RWPE2 (cell line): Measurements from ENCODE around the gene MLXIP.

ENCODE experiments used
- ATAC-seq: fragments of 200-7000 bp; cut with Tn5 transposase; 3 replicates; pipeline ENCODE4 v1.9.1; 2021; ENCODE audit warnings: low read depth
- DNase-seq: peaks from one replicate; pipeline ENCODE4 v3.0.0-alpha.2; 2020; ENCODE audit warnings: low spot score
- H3K27ac ChIP-seq: fragments of 450-650 bp; 2 replicates; pipeline ENCODE4 v1.5.1; 2017; ENCODE audit warnings: mild to moderate bottlenecking; ENCODE audit not compliant: poor library complexity, severe bottlenecking
- H3K27me3 ChIP-seq: fragments of 250-450 bp; sonication (Bioruptor Pico); 2 replicates; pipeline ENCODE4 v1.5.1; 2021; ENCODE audit warnings: mild to moderate bottlenecking, moderate library complexity; ENCODE audit not compliant: insufficient read depth, poor library complexity, severe bottlenecking
- H3K36me3 ChIP-seq: fragments of 250-450 bp; sonication (Bioruptor Pico); 2 replicates; pipeline ENCODE4 v1.5.1; 2020; ENCODE audit warnings: low read depth, mild to moderate bottlenecking, moderate library complexity
- H3K4me1 ChIP-seq: fragments of 250-450 bp; sonication (Bioruptor Pico); 2 replicates; pipeline ENCODE4 v1.5.1; 2021; ENCODE audit warnings: mild to moderate bottlenecking, moderate library complexity; ENCODE audit not compliant: insufficient read depth, poor library complexity, severe bottlenecking
- H3K4me3 ChIP-seq: fragments of 250-450 bp; sonication (Bioruptor Pico); 2 replicates; pipeline ENCODE4 v1.5.1; 2021; ENCODE audit warnings: mild to moderate bottlenecking, moderate library complexity; ENCODE audit not compliant: severe bottlenecking
- H3K9me3 ChIP-seq: fragments of 250-450 bp; sonication (Bioruptor Pico); 2 replicates; pipeline ENCODE4 v1.5.1; 2021; ENCODE audit warnings: mild to moderate bottlenecking, moderate library complexity; ENCODE audit not compliant: severe bottlenecking
- TF ChIP-seq, protein P1 (sequence below): fragments of 450-650 bp; IDR thresholded peaks from one replicate; pipeline ENCODE4 v1.5.1; 2017; ENCODE audit warnings: mild to moderate bottlenecking, moderate library complexity; ENCODE audit not compliant: poor library complexity, severe bottlenecking

Gene MLXIP

DNA sequence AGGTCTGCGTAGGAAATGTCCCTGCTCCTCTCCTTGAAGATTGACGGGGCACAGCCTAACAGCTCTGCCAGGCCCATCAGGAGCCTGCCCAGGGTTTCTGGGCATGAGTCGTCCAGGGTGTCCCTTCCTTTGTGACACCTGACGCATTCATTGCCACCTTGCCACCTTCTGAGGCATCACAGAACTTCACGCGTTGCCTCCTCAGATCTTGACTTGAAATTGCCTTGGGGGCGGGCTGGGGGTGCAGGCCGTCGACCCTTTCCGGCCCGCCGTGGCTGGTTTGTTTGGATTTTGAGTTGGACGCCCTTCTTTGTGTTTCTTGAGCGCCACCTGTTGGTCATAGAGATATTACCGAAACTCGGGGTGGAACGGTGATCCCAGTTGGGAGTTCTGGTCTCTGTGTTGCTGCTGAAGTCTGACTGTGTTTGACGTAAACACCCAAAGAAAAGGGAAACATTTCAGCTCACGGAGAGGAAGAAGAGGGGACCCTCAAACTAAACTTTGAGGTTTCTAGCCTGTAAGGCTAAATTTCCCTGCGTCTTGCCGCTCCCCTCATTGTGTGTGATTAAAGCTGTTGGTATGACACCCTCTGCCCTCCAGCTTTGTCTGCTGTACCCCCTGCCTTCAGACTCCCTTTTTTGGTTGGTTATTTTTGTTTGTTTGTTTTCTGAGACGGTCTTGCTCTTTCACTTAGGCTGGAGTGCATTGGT, 44.6 kb downstream of the MLXIP start:
- Histone ChIP-seq H3K36me3 (peaks cover 15% of the 10 kb centered on the region), H3K4me1 (peaks cover 4% of the 10 kb centered on the region), H3K4me3 (no peak overlapping the region), H3K9me3 (no peaks in the 10 kb centered on the region), H3K27ac (peak overlapping the region; percentile 1), H3K27me3 (no peaks in the 10 kb centered on the region)
- DNase-seq (no peak), ATAC-seq (peak; percentile 47; the same call in 1 of the 3 replicates)
- TF ChIP-seq, protein P1, sequence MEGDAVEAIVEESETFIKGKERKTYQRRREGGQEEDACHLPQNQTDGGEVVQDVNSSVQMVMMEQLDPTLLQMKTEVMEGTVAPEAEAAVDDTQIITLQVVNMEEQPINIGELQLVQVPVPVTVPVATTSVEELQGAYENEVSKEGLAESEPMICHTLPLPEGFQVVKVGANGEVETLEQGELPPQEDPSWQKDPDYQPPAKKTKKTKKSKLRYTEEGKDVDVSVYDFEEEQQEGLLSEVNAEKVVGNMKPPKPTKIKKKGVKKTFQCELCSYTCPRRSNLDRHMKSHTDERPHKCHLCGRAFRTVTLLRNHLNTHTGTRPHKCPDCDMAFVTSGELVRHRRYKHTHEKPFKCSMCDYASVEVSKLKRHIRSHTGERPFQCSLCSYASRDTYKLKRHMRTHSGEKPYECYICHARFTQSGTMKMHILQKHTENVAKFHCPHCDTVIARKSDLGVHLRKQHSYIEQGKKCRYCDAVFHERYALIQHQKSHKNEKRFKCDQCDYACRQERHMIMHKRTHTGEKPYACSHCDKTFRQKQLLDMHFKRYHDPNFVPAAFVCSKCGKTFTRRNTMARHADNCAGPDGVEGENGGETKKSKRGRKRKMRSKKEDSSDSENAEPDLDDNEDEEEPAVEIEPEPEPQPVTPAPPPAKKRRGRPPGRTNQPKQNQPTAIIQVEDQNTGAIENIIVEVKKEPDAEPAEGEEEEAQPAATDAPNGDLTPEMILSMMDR = peak; percentile 87

DNA sequence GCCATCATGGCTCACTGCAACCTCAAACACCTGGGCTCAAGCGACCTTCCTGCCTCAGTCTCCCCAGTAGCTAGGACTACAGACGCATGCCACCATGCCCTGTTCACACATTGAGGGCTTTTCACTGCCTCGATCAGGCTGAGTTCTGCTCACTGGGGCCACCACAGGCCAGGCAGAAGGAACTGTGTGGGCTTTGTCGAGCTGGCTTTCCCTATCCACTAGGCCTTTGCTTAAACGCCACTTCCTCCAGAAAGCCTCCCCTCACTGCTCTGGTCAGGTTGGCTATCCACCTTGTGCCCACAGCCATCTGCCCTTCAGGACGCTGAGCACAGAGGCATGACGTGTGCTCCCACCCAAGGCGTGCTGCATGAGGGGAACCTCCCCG, 45.2 kb downstream of the MLXIP start:
- ATAC-seq (no peak), DNase-seq (no peak)
- Histone ChIP-seq H3K36me3 (peaks cover 21% of the 10 kb centered on the region), H3K4me1 (peaks cover 4% of the 10 kb centered on the region), H3K9me3 (no peaks in the 10 kb centered on the region), H3K27me3 (no peaks in the 10 kb centered on the region), H3K27ac (peak overlapping the region; percentile 1), H3K4me3 (no peak overlapping the region)
- TF ChIP-seq, protein P1 = no peak

DNA sequence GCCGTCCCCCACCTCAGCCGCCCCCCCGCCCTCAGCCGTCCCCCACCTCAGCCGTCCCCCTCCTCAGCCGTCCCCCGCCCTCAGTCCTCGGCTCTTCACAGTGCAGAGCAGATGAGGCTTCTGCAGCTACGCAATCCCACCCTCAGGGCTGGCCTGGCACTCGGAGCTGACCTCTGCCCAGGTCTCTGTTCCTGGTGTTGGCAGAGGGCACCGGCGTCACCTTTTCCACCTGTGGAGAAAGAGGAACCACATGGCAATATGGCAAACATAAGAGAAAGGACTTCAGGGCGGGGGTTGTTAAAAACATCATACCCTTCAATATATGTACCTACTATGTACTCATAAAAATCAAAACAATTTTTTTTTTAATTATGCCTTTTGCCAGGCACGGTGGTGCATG, 45.8 kb downstream of the MLXIP start:
- Histone ChIP-seq H3K36me3 (peaks cover 27% of the 10 kb centered on the region), H3K27me3 (no peaks in the 10 kb centered on the region), H3K9me3 (no peaks in the 10 kb centered on the region), H3K27ac (no peak overlapping the region), H3K4me3 (no peak overlapping the region), H3K4me1 (peaks cover 4% of the 10 kb centered on the region)
- DNase-seq = no peak
- ATAC-seq = no peak
- TF ChIP-seq, protein P1 = no peak

DNA sequence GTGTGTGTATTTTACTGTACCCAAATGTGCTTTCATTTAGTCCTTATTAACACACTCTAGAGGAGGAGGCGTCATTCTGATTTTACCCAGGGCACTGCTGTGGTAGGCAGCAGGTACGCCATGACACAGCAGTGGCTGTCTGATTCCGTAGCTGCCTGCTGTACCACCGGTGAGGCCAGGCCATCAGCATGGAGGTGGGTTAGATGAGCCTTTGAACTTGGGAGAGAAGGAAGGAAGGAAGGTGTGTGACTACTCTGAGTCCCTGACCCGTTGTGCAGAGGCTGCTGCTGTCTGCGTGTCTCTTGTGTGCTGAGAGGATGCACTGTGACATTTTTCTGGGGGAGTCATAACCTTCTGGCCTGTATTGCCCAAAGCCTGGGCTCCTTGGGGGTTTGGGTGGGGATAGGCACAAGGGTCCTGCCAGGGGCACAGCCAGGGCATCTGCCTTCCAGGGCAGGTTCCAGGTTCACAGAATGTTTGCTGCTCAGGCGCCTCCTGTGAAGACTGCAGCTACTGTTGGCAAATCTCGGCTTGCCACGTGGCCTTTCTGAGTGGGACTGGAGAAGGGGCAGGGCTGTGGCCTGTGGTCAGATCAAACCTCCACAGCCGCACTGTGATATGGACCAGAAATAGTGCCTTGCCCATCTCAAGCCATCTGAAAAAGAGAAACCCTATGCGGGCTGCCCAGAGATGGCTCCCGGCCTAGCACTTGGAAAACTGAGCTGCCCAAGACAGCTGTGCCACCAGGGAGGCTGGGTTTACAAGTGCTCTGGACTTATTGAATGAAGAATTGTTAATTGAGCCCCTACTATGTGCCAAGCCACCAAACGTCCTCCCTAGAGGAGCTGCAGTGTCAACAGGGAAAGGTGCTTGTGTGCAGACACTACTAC, 47.1 kb downstream of the MLXIP start:
- Histone ChIP-seq H3K4me3 (no peak overlapping the region), H3K27ac (no peak overlapping the region), H3K36me3 (peaks cover 40% of the 10 kb centered on the region), H3K9me3 (no peaks in the 10 kb centered on the region), H3K27me3 (no peaks in the 10 kb centered on the region), H3K4me1 (peaks cover 14% of the 10 kb centered on the region)
- no peak for DNase-seq
- TF ChIP-seq, protein P1 = no peak
- ATAC-seq = no peak

DNA sequence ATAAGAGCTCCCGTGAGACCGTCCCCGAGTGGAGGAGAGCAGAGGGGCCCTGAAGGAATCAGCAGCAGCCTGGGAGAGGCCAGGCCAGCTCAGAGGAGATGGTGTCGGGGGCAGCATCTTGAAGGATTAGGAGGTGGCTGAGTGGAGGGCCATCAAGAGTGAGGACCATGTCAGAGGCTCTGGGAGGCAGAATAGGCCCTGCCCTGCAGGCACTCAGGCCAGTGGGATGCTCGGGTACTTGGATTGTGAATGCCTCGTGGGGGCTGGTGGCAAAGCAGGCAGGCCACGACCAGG, 47.7 kb downstream of the MLXIP start:
- DNase-seq = no peak
- H3K9me3 ChIP-seq = no peaks in the 10 kb centered on the region
- no peaks in the 10 kb centered on the region for H3K27me3 ChIP-seq
- H3K36me3 ChIP-seq = peaks cover 46% of the 10 kb centered on the region
- H3K27ac ChIP-seq = no peak overlapping the region
- ATAC-seq = no peak
- TF ChIP-seq, protein P1 = no peak
- H3K4me1 ChIP-seq = peaks cover 15% of the 10 kb centered on the region
- H3K4me3 ChIP-seq = no peak overlapping the region
